CD4-positive, alpha-beta T cell (primary cell): ENCODE data around the gene FAT1. TPM values are rescaled to one million over a fixed set of nuclear protein-coding genes. Genes with fewer than 3 reads are reported as not detected.

ENCODE experiments used
- ATAC-seq: fragments of 200-7000 bp; cut with Tn5 transposase; one replicate; pipeline ENCODE4 v1.10.0; 2022; ENCODE audit warnings: mild to moderate bottlenecking; ENCODE audit not compliant: poor library complexity
- CTCF ChIA-PET: fragments of 350-600 bp; sonication (Branson Sonifier 250); formaldehyde crosslinking; loops from one replicate; lab custom pipeline; 2021; ENCODE audit warnings: antibody characterized with exemption, inconsistent platforms; lab: Charles Lee
- POLR2A ChIA-PET: fragments of 350-600 bp; sonication (Branson Sonifier 250); formaldehyde crosslinking; loops from one replicate; lab custom pipeline; 2021; ENCODE audit warnings: antibody characterized with exemption, inconsistent platforms; lab: Charles Lee
- DNase-seq, 14 experiments: peaks; one replicate each; pipeline ENCODE4 v3.0.0-alpha.2; 2013 to 2020; ENCODE audit warnings: mixed read lengths in 2 of 14
- H3K27ac ChIP-seq, 2 donors: one replicate each; pipeline versions ENCODE4 v1.5.1 to v1.7.0; 2013; ENCODE audit warnings: low read length in 2 of 2, low read depth in 1 of 2, mild to moderate bottlenecking in 1 of 2
- H3K27me3 ChIP-seq, 2 experiments: 1 replicate in 1 of 2; 2 replicates in 1 of 2; pipeline versions ENCODE4 v1.6.1 to v1.7.0; 2013; ENCODE audit warnings: low read length in 2 of 2, control low read depth in 1 of 2, mild to moderate bottlenecking in 1 of 2, moderate library complexity in 1 of 2; ENCODE audit not compliant: insufficient read depth in 2 of 2, control insufficient read depth in 1 of 2
- H3K36me3 ChIP-seq: one replicate; pipeline ENCODE4 v1.6.1; 2013; ENCODE audit warnings: low read length, control low read depth; ENCODE audit not compliant: insufficient read depth
- H3K4me1 ChIP-seq: one replicate; pipeline ENCODE4 v1.6.1; 2013; ENCODE audit warnings: low read length, control low read depth; ENCODE audit not compliant: insufficient read depth
- H3K4me3 ChIP-seq: one replicate; pipeline ENCODE4 v1.5.1; 2013; ENCODE audit warnings: mild to moderate bottlenecking, low read length, moderate library complexity
- H3K9me3 ChIP-seq, 2 experiments: 1 replicate in 1 of 2; 2 replicates in 1 of 2; pipeline versions ENCODE4 v1.6.1 to v1.7.0; 2013; ENCODE audit warnings: low read length in 2 of 2, mild to moderate bottlenecking in 2 of 2, control low read depth in 1 of 2, moderate library complexity in 1 of 2; ENCODE audit not compliant: control insufficient read depth in 1 of 2, insufficient read depth in 1 of 2
- H3K27ac Mint-ChIP-seq: one replicate; pipeline ENCODE4 v1.8.0; 2020; ENCODE audit warnings: mixed read lengths
- H3K27me3 Mint-ChIP-seq: one replicate; pipeline ENCODE4 v1.8.0; 2021; ENCODE audit warnings: mixed read lengths
- H3K36me3 Mint-ChIP-seq: one replicate; pipeline ENCODE4 v1.8.0; 2021; ENCODE audit warnings: low read depth, mixed read lengths
- H3K4me1 Mint-ChIP-seq: one replicate; pipeline ENCODE4 v1.8.0; 2021; ENCODE audit warnings: low read depth, mixed read lengths
- H3K4me3 Mint-ChIP-seq: one replicate; pipeline ENCODE4 v1.8.0; 2020; ENCODE audit warnings: mild to moderate bottlenecking, mixed read lengths
- H3K9me3 Mint-ChIP-seq: one replicate; pipeline ENCODE4 v1.8.0; 2020; ENCODE audit warnings: mixed read lengths
- CTCF ChIP-seq: fragments of 200-600 bp; IDR thresholded peaks from one replicate; pipeline ENCODE4 v1.8.0; 2022; ENCODE audit warnings: antibody characterized with exemption, mild to moderate bottlenecking
- intact Hi-C, 2 experiments: fragments of 100-400 bp; cut with DNase I in 1 of 2; cut with micrococcal nuclease in 1 of 2; formaldehyde crosslinking; loops; one replicate each; pipeline versions ENCODE4 v1.15.1 to v1.9.0; 2023 to 2025; cut with DNase I, micrococcal nuclease
- total RNA-seq, 174 experiments: library from RNA in 2 of 174; stranded (reverse) in 2 of 174; gene quantifications; one replicate each; pipeline ENCODE4 v1.2.3 and lab custom pipeline; 2021 to 2026

FAT1 gene
- total RNA-seq, 2 experiments from 2014 or later, result 0.03 TPM; not detected in 1

- DNase-seq (no peak), ATAC-seq (no peak)
- no peaks in the 10 kb centered on the region for H3K4me1 Mint-ChIP-seq
- ChIA-PET POLR2A (no interaction called here), CTCF (no interaction called here)
- no peak for TF ChIP-seq CTCF
- intact Hi-C loops, result no loop called here
- no peaks in the 10 kb centered on the region for H3K27me3 Mint-ChIP-seq
- no peak overlapping the region for H3K27ac Mint-ChIP-seq
- H3K9me3 ChIP-seq, result peaks cover 0 to 7% of the 10 kb centered on the region in 2 experiments
- H3K4me3 Mint-ChIP-seq, result no peak overlapping the region
- no peak overlapping the region for H3K27ac ChIP-seq
- H3K27me3 ChIP-seq, result no peaks in the 10 kb centered on the region
- H3K36me3 Mint-ChIP-seq, result no peaks in the 10 kb centered on the region
- H3K4me1 ChIP-seq, result no peaks in the 10 kb centered on the region
- H3K36me3 ChIP-seq, result no peaks in the 10 kb centered on the region
- no peak overlapping the region for H3K4me3 ChIP-seq
- no peaks in the 10 kb centered on the region for H3K9me3 Mint-ChIP-seq
These were observed 154.0 kb downstream of the FAT1 start for GRCh38 chr4:186569533-186570192.

GRCh38 chr4:186566068-186566467, 157.6 kb downstream of the FAT1 start:
- no peaks in the 10 kb centered on the region for H3K9me3 ChIP-seq
- TF ChIP-seq CTCF, result no peak
- ATAC-seq, result no peak
- no peak overlapping the region for H3K4me3 ChIP-seq
- H3K36me3 ChIP-seq, result no peaks in the 10 kb centered on the region
- no peaks in the 10 kb centered on the region for H3K4me1 ChIP-seq
- Mint-ChIP-seq H3K27ac (no peak overlapping the region), H3K4me1 (no peaks in the 10 kb centered on the region), H3K27me3 (no peaks in the 10 kb centered on the region), H3K4me3 (no peak overlapping the region), H3K36me3 (no peaks in the 10 kb centered on the region), H3K9me3 (no peaks in the 10 kb centered on the region)
- DNase-seq, result no peak
- intact Hi-C loops, result no loop called here
- ChIA-PET POLR2A (no interaction called here), CTCF (no interaction called here)
- H3K27ac ChIP-seq, result no peak overlapping the region
- H3K27me3 ChIP-seq, result no peaks in the 10 kb centered on the region

DNA sequence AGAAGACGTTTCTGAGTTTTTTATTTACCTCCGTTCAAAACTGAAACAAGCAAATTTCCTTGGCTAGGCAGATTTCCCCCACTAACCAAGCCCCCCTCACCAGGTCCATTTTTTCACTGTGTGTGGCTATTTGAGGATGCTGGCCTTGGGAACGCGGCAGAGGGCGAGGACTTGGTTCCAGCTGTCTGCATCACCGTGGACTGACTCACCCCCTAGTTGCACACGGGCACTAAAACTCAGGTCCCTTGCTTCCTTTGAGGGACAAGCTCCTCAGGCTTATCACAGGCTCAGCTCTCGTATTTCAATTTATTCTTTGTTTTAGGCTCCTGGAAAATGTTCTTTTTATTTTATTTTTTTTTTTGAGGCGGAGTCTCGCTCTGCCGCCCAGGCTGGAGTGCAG, 159.9 kb downstream of the FAT1 start:
- Mint-ChIP-seq H3K27ac (no peak overlapping the region), H3K4me1 (no peaks in the 10 kb centered on the region), H3K27me3 (no peaks in the 10 kb centered on the region), H3K9me3 (no peaks in the 10 kb centered on the region), H3K36me3 (no peaks in the 10 kb centered on the region), H3K4me3 (no peak overlapping the region)
- Histone ChIP-seq H3K27ac (no peak overlapping the region), H3K4me1 (no peaks in the 10 kb centered on the region), H3K27me3 (no peaks in the 10 kb centered on the region), H3K4me3 (no peak overlapping the region), H3K9me3 (no peaks in the 10 kb centered on the region), H3K36me3 (no peaks in the 10 kb centered on the region)
- CTCF ChIA-PET, result no interaction called here
- no peak for ATAC-seq
- no peak for TF ChIP-seq CTCF
- POLR2A ChIA-PET, result no interaction called here
- intact Hi-C loops, result no loop called here
- no peak for DNase-seq
